GM10847 (cell line): ENCODE data around the gene TSEN2.

ENCODE experiments used
- POLR2A ChIP-seq: IDR thresholded peaks from 2 replicates; pipeline ENCODE4 v1.6.1; 2011; ENCODE audit not compliant: insufficient read length; ENCODE audit errors: extremely low read depth

TSEN2 gene

GRCh38 chr3:12574661-12575060, 90.4 kb downstream of the TSEN2 start:
- no peak for TF ChIP-seq POLR2A

GRCh38 chr3:12577379-12577778, 93.1 kb downstream of the TSEN2 start:
- TF ChIP-seq POLR2A = no peak

DNA sequence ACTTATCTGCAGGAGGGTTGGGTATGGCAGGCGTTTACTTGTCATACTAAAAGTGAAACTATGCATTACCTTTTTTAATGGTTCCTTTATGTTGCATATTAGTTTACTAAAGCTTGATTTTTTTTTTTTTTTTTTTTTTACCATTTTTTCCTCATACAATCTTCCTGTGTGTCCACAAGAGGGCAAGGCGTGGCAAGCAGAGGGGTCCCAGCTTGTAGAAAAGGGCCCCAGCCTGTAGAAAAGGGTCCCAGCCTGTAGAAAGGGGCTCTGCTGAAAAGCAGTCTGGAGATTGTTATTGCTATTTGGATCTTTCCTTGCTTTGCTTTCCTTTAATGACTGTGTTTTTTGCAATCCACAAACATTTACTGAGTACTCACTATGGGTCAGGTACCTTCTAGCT, 94.5 kb downstream of the TSEN2 start:
- no peak for TF ChIP-seq POLR2A

DNA sequence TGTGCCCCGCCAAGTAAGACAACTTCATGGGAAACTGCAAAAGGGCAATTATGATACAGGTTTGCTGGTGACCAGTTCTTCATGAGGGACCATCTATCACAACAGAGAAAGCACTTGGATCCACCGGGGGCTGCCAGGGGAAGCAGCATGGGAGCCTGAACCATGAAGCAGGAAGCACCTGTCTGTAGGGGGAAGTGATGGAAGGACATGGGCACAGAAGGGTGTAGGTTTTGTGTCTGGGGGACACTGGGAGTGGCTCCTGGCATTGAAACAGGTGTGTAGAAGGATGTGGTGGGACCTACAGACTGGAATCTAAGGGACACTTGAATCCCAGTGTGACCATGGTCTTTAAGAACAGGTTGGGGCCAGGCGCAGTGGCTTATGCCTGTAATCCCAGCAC, 95.2 kb downstream of the TSEN2 start:
- TF ChIP-seq POLR2A = no peak

DNA sequence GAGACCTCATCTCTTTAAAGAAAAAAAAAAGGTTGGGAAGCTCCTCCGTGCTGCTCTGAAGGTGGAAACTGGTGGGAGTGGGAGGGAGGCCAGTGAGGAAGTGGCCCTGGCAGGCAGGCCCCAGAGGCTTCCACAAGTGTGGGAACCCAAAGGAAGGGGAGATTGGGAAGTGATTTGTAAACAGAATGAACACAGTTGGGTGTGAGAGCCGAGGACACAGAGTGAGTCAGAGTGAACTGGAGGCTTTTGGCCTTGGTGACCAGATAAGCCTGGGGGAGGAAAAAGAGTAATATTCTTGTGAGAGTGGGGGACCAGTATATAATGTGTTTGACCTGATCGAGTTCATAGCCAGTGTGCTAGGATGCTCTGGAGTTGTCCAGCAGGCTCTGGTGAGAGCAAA, 95.6 kb downstream of the TSEN2 start:
- no peak for TF ChIP-seq POLR2A

- no peak for TF ChIP-seq POLR2A
These were observed 98.5 kb downstream of the TSEN2 start for GRCh38 chr3:12582730-12583129.
